ENCODE measurements around the gene ARHGAP30. TPM values are rescaled to one million over a fixed set of nuclear protein-coding genes. Genes with fewer than 3 reads are reported as not detected.
A peak's percentile ranks its signal among the peaks of the same experiment; 100 is the strongest.
"Not testable (repeated sequence)": the region's sequence is repeated elsewhere in the genome, so short reads cannot be mapped to it uniquely, and the experiment has no call there.

Gene ARHGAP30
- total RNA-seq, 1 experiment from 2014 or later = 0.39 TPM

- TF ChIP-seq ZNF274 (IDR thresholded peaks at IDR 0.05; ENCODE audit: low read depth, low read length) = no peak
Observed at GRCh38 chr1:161069731-161070270, at the start of gene ARHGAP30 (continued).

- H3K27me3 ChIP-seq (ENCODE audit: insufficient read depth, low read length) = no peaks in the 10 kb centered on the region
- no peak for TF ChIP-seq CEBPB (IDR thresholded peaks at IDR 0.05; ENCODE audit: low read depth)
- TF ChIP-seq ELF1 (IDR thresholded peaks at IDR 0.05; ENCODE audit: borderline replicate concordance, low read depth) = no peak
- TF ChIP-seq YY1 (IDR thresholded peaks at IDR 0.05; ENCODE audit: extremely low read depth, insufficient replicate concordance, low read depth, low read length) = peak; percentile 95
- TF ChIP-seq ZFX (IDR thresholded peaks at IDR 0.05) = 0 out of 2 replicates have a peak, but pooled peaks have one; percentile 34
- no peak for TF ChIP-seq REST (IDR thresholded peaks at IDR 0.05; ENCODE audit: low read depth)
- peak; percentile 73 for TF ChIP-seq POLR2AphosphoS5 (IDR thresholded peaks at IDR 0.05; ENCODE audit: low read depth, low read length)
- TF ChIP-seq MAX (IDR thresholded peaks at IDR 0.05) = no peak
- TF ChIP-seq POLR2A (IDR thresholded peaks at IDR 0.05; ENCODE audit: borderline replicate concordance, extremely low read depth, insufficient read depth, insufficient read length) = peak; percentile 65
- TF ChIP-seq SRF (IDR thresholded peaks at IDR 0.05; ENCODE audit: low read depth) = no peak
- H3K27ac ChIP-seq (ENCODE audit: low read depth, low read length) = peak within 1 kb of the TSS; percentile 91
- intact Hi-C loops (cut with micrococcal nuclease) = loop anchor here (1.0 to 5.0 kb wide), 5 partner anchors 15 to 264 kb away; partner anchors contain the start of genes DEDD, F11R and USF1
- ChIA-PET RAD21 (ENCODE audit: low non-redundant PET in 1 of 2, low total read pairs in 2 of 2, uncharacterized antibody in 2 of 2, unreplicated experiment in 2 of 2) (interaction anchor here in 1 of 2 experiments (1.2 kb wide), 1 partner anchor 15 kb away, joined by 3 read pairs; the partner anchor contains the start of gene DEDD), CTCF (interaction anchor here (1.0 kb wide), 1 partner anchor 15 kb away, joined by 3 read pairs; the partner anchor contains the start of gene DEDD), POLR2A (interaction anchor here (0.7 to 2.7 kb wide), 12 partner anchors 10 to 95 kb away, joined by 3 to 16 read pairs (median 4); partner anchors contain the start of genes DEDD, PPOX, UFC1 and USF1)
- H3K9ac ChIP-seq (ENCODE audit: low read length) = peak within 1 kb of the TSS; percentile 97
- no peak within 1 kb of the TSS for H2AFZ ChIP-seq (ENCODE audit: low read depth, low read length, poor library complexity, severe bottlenecking)
- ATAC-seq = peak; percentile 69
- peaks cover 76% of the 10 kb centered on the region for H3K79me2 ChIP-seq (ENCODE audit: insufficient read depth, low read length)
- no peaks in the 10 kb centered on the region for H3K9me2 ChIP-seq (ENCODE audit: insufficient read depth)
- peaks cover 17 to 36% of the 10 kb centered on the region in 2 experiments for H3K36me3 ChIP-seq (ENCODE audit: control insufficient read depth in 1 of 2, insufficient read depth in 2 of 2, low read length in 2 of 2)
- DNase-seq (ENCODE audit: low read depth, low spot score) = peak; percentile 77
- peak within 1 kb of the TSS; percentile 68 to 98 for H3K4me3 ChIP-seq (replicated peaks in 1 of 2; ENCODE audit: low read depth in 1 of 2, low read length in 2 of 2)
- peaks cover 34 to 61% of the 10 kb centered on the region in 2 experiments for H3K4me1 ChIP-seq (ENCODE audit: control insufficient read depth in 1 of 2, insufficient read depth in 2 of 2, low read length in 2 of 2)
- no TSS peak for BruUV-seq (replicated peaks)
- no peaks in the 10 kb centered on the region for H4K20me1 ChIP-seq (ENCODE audit: insufficient read depth)
- H3K4me2 ChIP-seq (ENCODE audit: low read length) = peak within 1 kb of the TSS; percentile 84
- no peaks in the 10 kb centered on the region for H3K9me3 ChIP-seq (ENCODE audit: control insufficient read depth in 1 of 2, insufficient read depth in 1 of 2, low read depth in 1 of 2, low read length in 2 of 2)
Observed at GRCh38 chr1:161117759-161118581, 48.3 kb upstream of the ARHGAP30 start, which contains the start of the genes NIT1 and PFDN2. TSS of gene NIT1 (plus strand) at chr1:161118105. CDS start at chr1:161118177, 72 bp downstream. TSS of gene PFDN2 (minus strand) at chr1:161118037. CDS start at chr1:161118026, 11 bp downstream.

- BruUV-seq (replicated peaks); H2AFZ ChIP-seq (ENCODE audit: low read depth, low read length, poor library complexity, severe bottlenecking); H3K27me3 ChIP-seq (ENCODE audit: insufficient read depth, low read length); CTCF ChIA-PET; RAD21 ChIA-PET (ENCODE audit: low non-redundant PET in 1 of 2, low total read pairs in 2 of 2, uncharacterized antibody in 2 of 2, unreplicated experiment in 2 of 2); DNase-seq (ENCODE audit: low read depth, low spot score); H3K9me2 ChIP-seq (ENCODE audit: insufficient read depth); H4K20me1 ChIP-seq (ENCODE audit: insufficient read depth); ATAC-seq; H3K9me3 ChIP-seq (ENCODE audit: control insufficient read depth in 1 of 2, insufficient read depth in 1 of 2, low read depth in 1 of 2, low read length in 2 of 2): not testable (repeated sequence)
- H3K27ac ChIP-seq (ENCODE audit: low read depth, low read length) = peak overlapping the region; percentile 91
- H3K4me3 ChIP-seq (replicated peaks in 1 of 2; ENCODE audit: low read depth in 1 of 2, low read length in 2 of 2) = peak overlapping the region; percentile 68 to 98
- H3K4me1 ChIP-seq (ENCODE audit: control insufficient read depth in 1 of 2, insufficient read depth in 2 of 2, low read length in 2 of 2) = peaks cover 34 to 61% of the 10 kb centered on the region in 2 experiments
- peak overlapping the region; percentile 97 for H3K9ac ChIP-seq (ENCODE audit: low read length)
- H3K36me3 ChIP-seq (ENCODE audit: control insufficient read depth in 1 of 2, insufficient read depth in 2 of 2, low read length in 2 of 2) = peaks cover 2 to 26% of the 10 kb centered on the region in 2 experiments; a peak in 3 of 4 replicates
- intact Hi-C loops (cut with micrococcal nuclease) = loop anchor here (1.0 to 5.0 kb wide), 4 partner anchors 33 to 266 kb away; partner anchors contain the start of gene USF1
- H3K4me2 ChIP-seq (ENCODE audit: low read length) = peak overlapping the region; percentile 84
- POLR2A ChIA-PET = interaction anchor here (0.7 to 2.7 kb wide), 8 partner anchors 9 to 95 kb away, joined by 3 to 16 read pairs (median 4); partner anchors contain the start of genes DEDD, F11R, NDUFS2 and PPOX
- peaks cover 91% of the 10 kb centered on the region for H3K79me2 ChIP-seq (ENCODE audit: insufficient read depth, low read length)
Observed at GRCh38 chr1:161115961-161116360, 46.3 kb upstream of the ARHGAP30 start.
